CD14-positive monocyte (primary cell): Measurements from ENCODE around the gene CTSE. TPM values are rescaled to one million over a fixed set of nuclear protein-coding genes. Genes with fewer than 3 reads are reported as not detected.
A peak's percentile ranks its signal among the peaks of the same experiment; 100 is the strongest.

Experiments used
- DNase-seq, 3 donors: peaks; one replicate each; pipeline ENCODE4 v3.0.0-alpha.2; 2011 to 2022
- H2AFZ ChIP-seq: 2 replicates; pipeline ENCODE4 v1.6.0; 2012; ENCODE audit warnings: mild to moderate bottlenecking, low read depth, low read length, inconsistent platforms; ENCODE audit not compliant: insufficient read depth, poor library complexity, severe bottlenecking
- H3K27ac ChIP-seq, 2 donors: 1 replicate in 1 of 2; 2 replicates in 1 of 2; pipeline ENCODE4 v1.5.1; 2012 to 2013; ENCODE audit warnings: low read length in 2 of 2, control low read depth in 1 of 2, inconsistent platforms in 1 of 2, low read depth in 1 of 2, mild to moderate bottlenecking in 1 of 2
- H3K27me3 ChIP-seq, 2 donors: one replicate each; pipeline versions ENCODE4 v1.6.0 to v1.6.1; 2011 to 2013; ENCODE audit warnings: low read length in 2 of 2; ENCODE audit not compliant: control insufficient read depth in 2 of 2, insufficient read depth in 2 of 2
- H3K36me3 ChIP-seq, 2 donors: replicated peaks in 1 of 2; 1 replicate in 1 of 2; 2 replicates in 1 of 2; pipeline versions ENCODE4 v1.5.1 to v1.6.1; 2012 to 2013; ENCODE audit warnings: low read length in 2 of 2, control low read depth in 1 of 2, inconsistent platforms in 1 of 2, mild to moderate bottlenecking in 1 of 2; ENCODE audit not compliant: insufficient read depth in 2 of 2, control insufficient read depth in 1 of 2
- H3K4me1 ChIP-seq, 2 donors: 1 replicate in 1 of 2; 2 replicates in 1 of 2; pipeline versions ENCODE4 v1.5.1 to v1.6.1; 2012 to 2013; ENCODE audit warnings: low read length in 2 of 2, control low read depth in 1 of 2, inconsistent platforms in 1 of 2, mild to moderate bottlenecking in 1 of 2, moderate library complexity in 1 of 2; ENCODE audit not compliant: insufficient read depth in 2 of 2, control insufficient read depth in 1 of 2
- H3K4me2 ChIP-seq: replicated peaks from 2 replicates; pipeline ENCODE3; 2012; ENCODE audit warnings: low read length, moderate library complexity, mild to moderate bottlenecking; ENCODE audit not compliant: poor library complexity, severe bottlenecking; ENCODE audit errors: extremely low read depth
- H3K4me3 ChIP-seq, 3 experiments: fragments of 200-600 bp in 1 of 3; sonication (generic) in 1 of 3; replicated peaks in 1 of 3; 1 replicate in 2 of 3; 2 replicates in 1 of 3; pipeline ENCODE4 v1.5.1; 2011 to 2013; ENCODE audit warnings: low read length in 3 of 3, mild to moderate bottlenecking in 3 of 3, control low read depth in 2 of 3, low read depth in 2 of 3, inconsistent platforms in 1 of 3, moderate library complexity in 1 of 3
- H3K79me2 ChIP-seq: 2 replicates; pipeline ENCODE4 v1.6.0; 2012; ENCODE audit warnings: mild to moderate bottlenecking, control low read depth, inconsistent platforms, low read length, moderate library complexity; ENCODE audit not compliant: insufficient read depth
- H3K9ac ChIP-seq: 2 replicates; pipeline ENCODE4 v1.6.0; 2017; ENCODE audit warnings: low read length, mild to moderate bottlenecking; ENCODE audit not compliant: insufficient read depth, poor library complexity, severe bottlenecking
- H3K9me3 ChIP-seq, 2 donors: replicated peaks in 1 of 2; 1 replicate in 1 of 2; 2 replicates in 1 of 2; pipeline versions ENCODE4 v1.5.1 to v1.6.1; 2012 to 2013; ENCODE audit warnings: low read length in 2 of 2, control low read depth in 1 of 2; ENCODE audit not compliant: control insufficient read depth in 1 of 2, insufficient read depth in 1 of 2
- H4K20me1 ChIP-seq: 2 replicates; pipeline ENCODE4 v1.6.0; 2012; ENCODE audit warnings: mild to moderate bottlenecking, low read length, control low read depth, moderate library complexity; ENCODE audit not compliant: insufficient read depth
- H3K27ac Mint-ChIP-seq, 7 donors: one replicate each; pipeline ENCODE4 v1.8.0; 2020; ENCODE audit warnings: mild to moderate bottlenecking in 7 of 7, mixed read lengths in 7 of 7, moderate library complexity in 6 of 7, inconsistent platforms in 2 of 7
- H3K27me3 Mint-ChIP-seq, 3 donors: one replicate each; pipeline ENCODE4 v1.8.0; 2021 to 2022; ENCODE audit warnings: low read depth in 3 of 3, mild to moderate bottlenecking in 3 of 3, mixed read lengths in 3 of 3, moderate library complexity in 3 of 3, inconsistent platforms in 1 of 3
- H3K36me3 Mint-ChIP-seq, 2 donors: one replicate each; pipeline ENCODE4 v1.8.0; 2020; ENCODE audit warnings: mixed read lengths in 2 of 2, inconsistent platforms in 1 of 2, mild to moderate bottlenecking in 1 of 2
- H3K4me1 Mint-ChIP-seq: one replicate; pipeline ENCODE4 v1.8.0; 2020; ENCODE audit warnings: mild to moderate bottlenecking, mixed read lengths
- H3K4me3 Mint-ChIP-seq, 2 donors: one replicate each; pipeline ENCODE4 v1.8.0; 2020; ENCODE audit warnings: mild to moderate bottlenecking in 2 of 2, mixed read lengths in 2 of 2, moderate library complexity in 1 of 2
- H3K9me3 Mint-ChIP-seq, 7 donors: one replicate each; pipeline ENCODE4 v1.8.0; 2020 to 2022; ENCODE audit warnings: mixed read lengths in 7 of 7, mild to moderate bottlenecking in 6 of 7, moderate library complexity in 6 of 7, inconsistent platforms in 2 of 7
- CTCF ChIP-seq: fragments of 200-600 bp; IDR thresholded peaks from one replicate; pipeline ENCODE4 v1.8.0; 2022; ENCODE audit warnings: antibody characterized with exemption, mild to moderate bottlenecking
- WGBS: methylation state at CpG from one replicate; pipeline ENCODE4 v1.1.5; 2013; ENCODE audit warnings: missing lambda C conversion rate; ENCODE audit not compliant: insufficient coverage; 5-methylcytosine and 5-hydroxymethylcytosine counted together
- intact Hi-C, 2 donors: fragments of 100-400 bp; cut with micrococcal nuclease; formaldehyde crosslinking; loops; one replicate each; pipeline versions ENCODE4 v1.15.0 to v1.15.1; 2023
- polyA plus RNA-seq, 3 donors: library from polyadenylated mRNA; depleted of rRNA in 1 of 3; unstranded in 2 of 3; stranded (reverse) in 1 of 3; fragments of 300-500 nt in 2 of 3; fragments of >200 nt in 1 of 3; fragmentation: Illumina TruSeq in 2 of 3; gene quantifications; 1 replicate in 2 of 3; 2 replicates in 1 of 3; pipeline ENCODE4 v1.2.3, GENCODE V29; 2012 to 2021

CTSE gene
- polyA plus RNA-seq, 3 donors: not detected

- H3K4me1 ChIP-seq: peaks cover 53 to 58% of the 10 kb centered on the region in 2 donors
- H3K79me2 ChIP-seq: peaks cover 7% of the 10 kb centered on the region
- Mint-ChIP-seq H3K4me3 (peak overlapping the region in 1 of 2 donors; percentile 65), H3K27me3 (peaks cover 0 to under 1% (median 0%) of the 10 kb centered on the region in 3 donors), H3K9me3 (peaks cover 0 to 2% (median under 1%) of the 10 kb centered on the region in 7 donors), H3K4me1 (peaks cover 65% of the 10 kb centered on the region), H3K27ac (peak overlapping the region in 2 of 7 donors; percentile 44 to 74), H3K36me3 (no peaks in the 10 kb centered on the region)
- no peak overlapping the region for H2AFZ ChIP-seq
- TF ChIP-seq CTCF: no peak
- no peaks in the 10 kb centered on the region for H3K9me3 ChIP-seq
- H3K27ac ChIP-seq: no peak overlapping the region
- no peak for DNase-seq
- no peak overlapping the region for H3K4me3 ChIP-seq
- H4K20me1 ChIP-seq: no peaks in the 10 kb centered on the region
- H3K27me3 ChIP-seq: no peaks in the 10 kb centered on the region
- intact Hi-C loops: no loop called here
- H3K36me3 ChIP-seq: no peaks in the 10 kb centered on the region
- WGBS: no CpG with 5 or more reads among the region's 3 CpGs
- H3K9ac ChIP-seq: no peak overlapping the region
- no peak overlapping the region for H3K4me2 ChIP-seq
Observed at GRCh38 chr1:206002160-206002559, 21.5 kb downstream of the CTSE start.

- no peak for TF ChIP-seq CTCF
- peak overlapping the region; percentile 50 for H3K4me2 ChIP-seq
Observed at GRCh38 chr1:206001476-206001888, 22.2 kb downstream of the CTSE start.

More at GRCh38 chr1:206001476-206001888, 22.2 kb downstream of the CTSE start:
- intact Hi-C loops: no loop called here
- Mint-ChIP-seq H3K4me3 (peak overlapping the region in 1 of 2 donors; percentile 65), H3K27me3 (peaks cover 0 to 3% (median 0%) of the 10 kb centered on the region in 3 donors), H3K9me3 (peaks cover 3 to 8% (median 6%) of the 10 kb centered on the region in 7 donors), H3K27ac (peak overlapping the region; percentile 26 to 88 (median 68)), H3K36me3 (peaks cover 0 to 2% of the 10 kb centered on the region in 2 donors), H3K4me1 (peaks cover 60% of the 10 kb centered on the region)
- no peak overlapping the region for H3K27ac ChIP-seq
- peaks cover 0 to 2% of the 10 kb centered on the region in 2 donors for H3K9me3 ChIP-seq
- DNase-seq: peak; percentile 79 to 94 (median 90)
- WGBS: 0% methylated on average over 2 of the region's 3 CpGs
- H4K20me1 ChIP-seq: no peaks in the 10 kb centered on the region
- H3K4me1 ChIP-seq: peaks cover 50 to 57% of the 10 kb centered on the region in 2 donors
- H3K36me3 ChIP-seq: no peaks in the 10 kb centered on the region
- H3K79me2 ChIP-seq: peaks cover 7% of the 10 kb centered on the region
- H3K9ac ChIP-seq: no peak overlapping the region
- peak overlapping the region in 1 of 3 experiments; percentile 2 for H3K4me3 ChIP-seq
- H3K27me3 ChIP-seq: no peaks in the 10 kb centered on the region
- no peak overlapping the region for H2AFZ ChIP-seq
